ENCODE data around the gene TTC21A. TPM values are rescaled to one million over a fixed set of nuclear protein-coding genes. Genes with fewer than 3 reads are reported as not detected.

Gene TTC21A
- total RNA-seq, 1 experiment from 2014 or later: 5.6 TPM

GRCh38 chr3:39183211-39184080 is 76.0 kb downstream of the TTC21A start:
- ATAC-seq (no peak), DNase-seq (ENCODE audit: low read depth, low spot score) (no peak)
- no peaks in the 10 kb centered on the region for H3K79me2 ChIP-seq (ENCODE audit: insufficient read depth, low read length)
- no peaks in the 10 kb centered on the region for H4K20me1 ChIP-seq (ENCODE audit: insufficient read depth)
- POLR2A ChIA-PET: no interaction called here
- no peaks in the 10 kb centered on the region for H3K9me2 ChIP-seq (ENCODE audit: insufficient read depth)
- no peak; the same call in 1 of the 2 replicates for TF ChIP-seq RAD21 (IDR thresholded peaks at IDR 0.05; ENCODE audit: low read depth)
- TF ChIP-seq JUND (IDR thresholded peaks at IDR 0.05): no peak
- TF ChIP-seq, protein P1, sequence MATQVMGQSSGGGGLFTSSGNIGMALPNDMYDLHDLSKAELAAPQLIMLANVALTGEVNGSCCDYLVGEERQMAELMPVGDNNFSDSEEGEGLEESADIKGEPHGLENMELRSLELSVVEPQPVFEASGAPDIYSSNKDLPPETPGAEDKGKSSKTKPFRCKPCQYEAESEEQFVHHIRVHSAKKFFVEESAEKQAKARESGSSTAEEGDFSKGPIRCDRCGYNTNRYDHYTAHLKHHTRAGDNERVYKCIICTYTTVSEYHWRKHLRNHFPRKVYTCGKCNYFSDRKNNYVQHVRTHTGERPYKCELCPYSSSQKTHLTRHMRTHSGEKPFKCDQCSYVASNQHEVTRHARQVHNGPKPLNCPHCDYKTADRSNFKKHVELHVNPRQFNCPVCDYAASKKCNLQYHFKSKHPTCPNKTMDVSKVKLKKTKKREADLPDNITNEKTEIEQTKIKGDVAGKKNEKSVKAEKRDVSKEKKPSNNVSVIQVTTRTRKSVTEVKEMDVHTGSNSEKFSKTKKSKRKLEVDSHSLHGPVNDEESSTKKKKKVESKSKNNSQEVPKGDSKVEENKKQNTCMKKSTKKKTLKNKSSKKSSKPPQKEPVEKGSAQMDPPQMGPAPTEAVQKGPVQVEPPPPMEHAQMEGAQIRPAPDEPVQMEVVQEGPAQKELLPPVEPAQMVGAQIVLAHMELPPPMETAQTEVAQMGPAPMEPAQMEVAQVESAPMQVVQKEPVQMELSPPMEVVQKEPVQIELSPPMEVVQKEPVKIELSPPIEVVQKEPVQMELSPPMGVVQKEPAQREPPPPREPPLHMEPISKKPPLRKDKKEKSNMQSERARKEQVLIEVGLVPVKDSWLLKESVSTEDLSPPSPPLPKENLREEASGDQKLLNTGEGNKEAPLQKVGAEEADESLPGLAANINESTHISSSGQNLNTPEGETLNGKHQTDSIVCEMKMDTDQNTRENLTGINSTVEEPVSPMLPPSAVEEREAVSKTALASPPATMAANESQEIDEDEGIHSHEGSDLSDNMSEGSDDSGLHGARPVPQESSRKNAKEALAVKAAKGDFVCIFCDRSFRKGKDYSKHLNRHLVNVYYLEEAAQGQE (IDR thresholded peaks at IDR 0.05; ENCODE audit: low read depth): no peak
- TF ChIP-seq CBX3 (IDR thresholded peaks at IDR 0.05; ENCODE audit: low read depth): no peak
- H3K27ac ChIP-seq (ENCODE audit: low read depth, low read length): no peak overlapping the region
- no peaks in the 10 kb centered on the region for H3K36me3 ChIP-seq (ENCODE audit: control insufficient read depth in 1 of 2, insufficient read depth in 2 of 2, low read length in 2 of 2)
- no peaks in the 10 kb centered on the region for H3K9me3 ChIP-seq (ENCODE audit: control insufficient read depth in 1 of 2, insufficient read depth in 1 of 2, low read depth in 1 of 2, low read length in 2 of 2)
- no TSS peak for BruUV-seq (replicated peaks)
- CTCF ChIA-PET: interaction anchor here (0.9 to 2.1 kb wide), 2 partner anchors 58 to 105 kb away, joined by 4 to 9 read pairs; no protein-coding TSS in a partner anchor
- no peak overlapping the region for H3K4me3 ChIP-seq (replicated peaks in 1 of 2; ENCODE audit: low read depth in 1 of 2, low read length in 2 of 2)
- no peak overlapping the region for H2AFZ ChIP-seq (ENCODE audit: low read depth, low read length, poor library complexity, severe bottlenecking)
- no peak overlapping the region for H3K4me2 ChIP-seq (ENCODE audit: low read length)
- intact Hi-C loops (cut with micrococcal nuclease): loop anchor here (5.0 kb wide), 1 partner anchor 81 kb away; no protein-coding TSS in a partner anchor
- no peaks in the 10 kb centered on the region for H3K27me3 ChIP-seq (ENCODE audit: insufficient read depth, low read length)
- peaks cover 26 to 29% of the 10 kb centered on the region in 2 experiments for H3K4me1 ChIP-seq (ENCODE audit: control insufficient read depth in 1 of 2, insufficient read depth in 2 of 2, low read length in 2 of 2)
- H3K9ac ChIP-seq (ENCODE audit: low read length): no peak overlapping the region
- RAD21 ChIA-PET (ENCODE audit: low non-redundant PET in 1 of 2, low total read pairs in 2 of 2, uncharacterized antibody in 2 of 2, unreplicated experiment in 2 of 2): no interaction called here

Data from HCT116 (cell line).